Calu3 (cell line): ENCODE data around the gene WDR44. TPM values are rescaled to one million over a fixed set of nuclear protein-coding genes. Genes with fewer than 3 reads are reported as not detected.
A peak's percentile ranks its signal among the peaks of the same experiment; 100 is the strongest.

Experiments
- BruUV-seq: library from RNA; stranded (reverse); fragments of 400-500 nt; replicated peaks from 2 replicates; lab custom pipeline; 2021; lab: Mats Ljungman, UMichigan
- CTCF ChIA-PET: fragments of 300-600 bp; sonication (Branson Sonifier 250); formaldehyde crosslinking; loops from one replicate; lab custom pipeline; 2022; ENCODE audit warnings: antibody characterized with exemption; lab: Charles Lee
- DNase-seq: peaks from one replicate; pipeline ENCODE4 v3.0.0; 2022
- H3K27ac Mint-ChIP-seq: one replicate; pipeline ENCODE4 v1.8.0; 2022; ENCODE audit warnings: mixed read lengths; ENCODE audit not compliant: unreplicated experiment
- H3K27me3 Mint-ChIP-seq: one replicate; pipeline ENCODE4 v1.8.0; 2022; ENCODE audit warnings: mixed read lengths; ENCODE audit not compliant: unreplicated experiment
- H3K36me3 Mint-ChIP-seq: one replicate; pipeline ENCODE4 v1.8.0; 2022; ENCODE audit warnings: mild to moderate bottlenecking, moderate library complexity, mixed read lengths; ENCODE audit not compliant: insufficient read depth, unreplicated experiment
- H3K4me1 Mint-ChIP-seq: one replicate; pipeline ENCODE4 v1.8.0; 2022; ENCODE audit warnings: mild to moderate bottlenecking, low read depth, mixed read lengths; ENCODE audit not compliant: unreplicated experiment
- H3K4me3 Mint-ChIP-seq: one replicate; pipeline ENCODE4 v1.8.0; 2022; ENCODE audit warnings: mild to moderate bottlenecking, low read depth, moderate library complexity, mixed read lengths; ENCODE audit not compliant: unreplicated experiment
- H3K9me3 Mint-ChIP-seq: one replicate; pipeline ENCODE4 v1.8.0; 2022; ENCODE audit warnings: low read depth, mixed read lengths; ENCODE audit not compliant: unreplicated experiment
- intact Hi-C: fragments of 100-400 bp; cut with micrococcal nuclease; formaldehyde crosslinking; loops from one replicate; pipeline ENCODE4 v1.10.0; 2022; ENCODE audit not compliant: unreplicated experiment
- total RNA-seq: library from RNA; stranded (reverse); gene quantifications from 2 replicates; pipeline ENCODE4 v1.2.3, GENCODE V29; 2022
- TF ChIP-seq, protein P1 (sequence below): fragments of 200-600 bp; IDR thresholded peaks from one replicate; pipeline ENCODE4 v1.8.0; 2022; ENCODE audit warnings: antibody characterized with exemption; ENCODE audit not compliant: unreplicated experiment

Gene WDR44
- total RNA-seq, 1 experiment from 2014 or later = 15.8 TPM

- no peak for DNase-seq
- Mint-ChIP-seq H3K27ac (no peak overlapping the region), H3K36me3 (peaks cover 3% of the 10 kb centered on the region), H3K27me3 (no peaks in the 10 kb centered on the region), H3K9me3 (no peaks in the 10 kb centered on the region), H3K4me1 (no peaks in the 10 kb centered on the region), H3K4me3 (no peak overlapping the region)
- CTCF ChIA-PET = no interaction called here
- no TSS peak for BruUV-seq
- TF ChIP-seq, protein P1, sequence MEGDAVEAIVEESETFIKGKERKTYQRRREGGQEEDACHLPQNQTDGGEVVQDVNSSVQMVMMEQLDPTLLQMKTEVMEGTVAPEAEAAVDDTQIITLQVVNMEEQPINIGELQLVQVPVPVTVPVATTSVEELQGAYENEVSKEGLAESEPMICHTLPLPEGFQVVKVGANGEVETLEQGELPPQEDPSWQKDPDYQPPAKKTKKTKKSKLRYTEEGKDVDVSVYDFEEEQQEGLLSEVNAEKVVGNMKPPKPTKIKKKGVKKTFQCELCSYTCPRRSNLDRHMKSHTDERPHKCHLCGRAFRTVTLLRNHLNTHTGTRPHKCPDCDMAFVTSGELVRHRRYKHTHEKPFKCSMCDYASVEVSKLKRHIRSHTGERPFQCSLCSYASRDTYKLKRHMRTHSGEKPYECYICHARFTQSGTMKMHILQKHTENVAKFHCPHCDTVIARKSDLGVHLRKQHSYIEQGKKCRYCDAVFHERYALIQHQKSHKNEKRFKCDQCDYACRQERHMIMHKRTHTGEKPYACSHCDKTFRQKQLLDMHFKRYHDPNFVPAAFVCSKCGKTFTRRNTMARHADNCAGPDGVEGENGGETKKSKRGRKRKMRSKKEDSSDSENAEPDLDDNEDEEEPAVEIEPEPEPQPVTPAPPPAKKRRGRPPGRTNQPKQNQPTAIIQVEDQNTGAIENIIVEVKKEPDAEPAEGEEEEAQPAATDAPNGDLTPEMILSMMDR = no peak
- intact Hi-C loops = no loop called here
These were observed 50.2 kb downstream of the WDR44 start for GRCh38 chrX:118396113-118396512.

DNA sequence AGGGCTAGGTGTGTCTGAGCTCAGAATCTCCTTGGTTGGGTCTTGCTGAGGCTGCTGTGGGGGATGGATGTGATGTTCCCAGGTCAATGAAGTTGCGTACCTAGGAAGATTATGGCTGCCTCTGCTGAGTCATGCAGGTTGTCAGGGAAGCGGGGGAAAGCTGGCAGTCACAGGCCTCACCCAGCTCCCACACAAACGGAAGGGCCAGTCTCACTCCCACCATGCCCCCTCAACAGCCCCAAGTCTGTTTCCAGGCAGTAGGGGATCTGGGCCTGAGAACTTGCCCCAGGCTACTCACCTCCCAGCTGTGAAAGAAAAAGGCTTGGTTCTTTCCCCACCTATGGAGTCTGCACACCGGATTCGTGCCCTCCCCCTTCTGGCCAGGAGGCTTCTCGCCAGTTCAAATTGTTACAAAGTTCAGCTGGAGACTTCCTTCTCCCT is 72.9 kb downstream of the WDR44 start:
- H3K36me3 Mint-ChIP-seq = peaks cover 5% of the 10 kb centered on the region
- CTCF ChIA-PET = no interaction called here
- H3K9me3 Mint-ChIP-seq = no peaks in the 10 kb centered on the region
- H3K27me3 Mint-ChIP-seq = no peaks in the 10 kb centered on the region
- intact Hi-C loops = no loop called here
- no TSS peak for BruUV-seq
- peak; percentile 8 for DNase-seq
- TF ChIP-seq, protein P1 = no peak
- H3K4me1 Mint-ChIP-seq = peaks cover 24% of the 10 kb centered on the region
- H3K27ac Mint-ChIP-seq = peak overlapping the region; percentile 69
- H3K4me3 Mint-ChIP-seq = peak overlapping the region; percentile 5

- Mint-ChIP-seq H3K4me1 (peaks cover 24% of the 10 kb centered on the region), H3K36me3 (peaks cover 5% of the 10 kb centered on the region), H3K27ac (no peak overlapping the region), H3K27me3 (no peaks in the 10 kb centered on the region), H3K4me3 (no peak overlapping the region), H3K9me3 (no peaks in the 10 kb centered on the region)
- no peak for DNase-seq
- TF ChIP-seq, protein P1 = no peak
- CTCF ChIA-PET = no interaction called here
- intact Hi-C loops = no loop called here
- BruUV-seq = no TSS peak
These were observed 74.6 kb downstream of the WDR44 start for GRCh38 chrX:118420462-118420861.

- Mint-ChIP-seq H3K27me3 (no peaks in the 10 kb centered on the region), H3K9me3 (no peaks in the 10 kb centered on the region), H3K4me1 (peaks cover 24% of the 10 kb centered on the region), H3K36me3 (peaks cover 5% of the 10 kb centered on the region), H3K4me3 (no peak overlapping the region), H3K27ac (no peak overlapping the region)
- CTCF ChIA-PET = no interaction called here
- TF ChIP-seq, protein P1 = no peak
- BruUV-seq = no TSS peak
- intact Hi-C loops = no loop called here
- DNase-seq = no peak
These were observed 77.7 kb downstream of the WDR44 start for GRCh38 chrX:118423558-118423957.
